SK-N-SH (cell line): ENCODE measurements around the gene CPEB3. TPM values are rescaled to one million over a fixed set of nuclear protein-coding genes. Genes with fewer than 3 reads are reported as not detected.

Experiments used
- CTCF ChIA-PET: fragments of 300-600, 350-600 bp; formaldehyde crosslinking; extraction: SDS; loops from one replicate; lab custom pipeline; 2021; lab: Yijun Ruan, JAX
- POLR2A ChIA-PET: fragments of 350-600 bp; sonication (Branson Sonifier 250); formaldehyde crosslinking; extraction: SDS; loops from one replicate; lab custom pipeline; 2020; ENCODE audit warnings: antibody characterized with exemption, inconsistent platforms; lab: Yijun Ruan, JAX
- DNase-seq: peaks from one replicate; pipeline ENCODE4 v3.0.0; 2012
- H2AFZ ChIP-seq: fragments of 200-600 bp; sonication (generic); 2 replicates; pipeline ENCODE4 v1.8.1; 2016; ENCODE audit warnings: antibody characterized with exemption, mild to moderate bottlenecking, low read depth
- H3F3A ChIP-seq: fragments of 200-600 bp; sonication (generic); replicated peaks from 2 replicates; pipeline ENCODE3; 2016; ENCODE audit warnings: antibody characterized with exemption, mild to moderate bottlenecking; ENCODE audit not compliant: insufficient read depth
- H3K27ac ChIP-seq, 2 experiments: fragments of 200-500 bp in 1 of 2; fragments of 200-600 bp in 1 of 2; sonication (Bioruptor generic) in 1 of 2; sonication (generic), shearing (Covaris generic) in 1 of 2; 2 replicates each; pipeline versions ENCODE4 v1.5.1 to v1.6.1; 2014 to 2016; ENCODE audit warnings: low read depth in 2 of 2, inconsistent platforms in 1 of 2, low read length in 1 of 2, mild to moderate bottlenecking in 1 of 2, mixed read lengths in 1 of 2
- H3K27me3 ChIP-seq: fragments of 200-600 bp; sonication (generic), shearing (Covaris generic); 2 replicates; pipeline ENCODE4 v1.6.1; 2016; ENCODE audit warnings: mixed run types; ENCODE audit not compliant: insufficient read depth
- H3K36me3 ChIP-seq, 2 experiments: fragments of 200-500 bp in 1 of 2; fragments of 200-600 bp in 1 of 2; sonication (Bioruptor generic) in 1 of 2; sonication (generic) in 1 of 2; replicated peaks in 1 of 2; 2 replicates each; pipeline versions ENCODE3 to v1.5.1; 2014 to 2016; ENCODE audit warnings: low read length in 1 of 2, mild to moderate bottlenecking in 1 of 2; ENCODE audit not compliant: insufficient read depth in 2 of 2, control insufficient read depth in 1 of 2
- H3K4me1 ChIP-seq, 2 experiments: fragments of 200-500 bp in 1 of 2; fragments of 200-600 bp in 1 of 2; sonication (Bioruptor generic) in 1 of 2; sonication (generic), shearing (Covaris generic) in 1 of 2; 2 replicates each; pipeline versions ENCODE4 v1.5.1 to v1.6.1; 2014 to 2016; ENCODE audit warnings: low read depth in 1 of 2, low read length in 1 of 2, mixed run types in 1 of 2; ENCODE audit not compliant: insufficient read depth in 2 of 2, control insufficient read depth in 1 of 2
- H3K4me2 ChIP-seq: fragments of 200-600 bp; sonication (generic), shearing (Covaris generic); 2 replicates; pipeline ENCODE4 v1.6.1; 2017; ENCODE audit warnings: mixed run types
- H3K4me3 ChIP-seq, 2 experiments: fragments of 200-500 bp in 1 of 2; fragments of 200-600 bp in 1 of 2; sonication (Bioruptor generic) in 1 of 2; sonication (generic), shearing (Covaris generic) in 1 of 2; 2 replicates each; pipeline versions ENCODE4 v1.5.1 to v1.8.1; 2014 to 2016; ENCODE audit warnings: low read depth in 2 of 2, inconsistent platforms in 1 of 2, low read length in 1 of 2, mild to moderate bottlenecking in 1 of 2, mixed read lengths in 1 of 2, moderate library complexity in 1 of 2
- H3K79me2 ChIP-seq: fragments of 200-600 bp; sonication (generic); 2 replicates; pipeline ENCODE4 v1.8.1; 2017; ENCODE audit warnings: mild to moderate bottlenecking; ENCODE audit not compliant: insufficient read depth
- H3K9ac ChIP-seq: fragments of 200-600 bp; sonication (generic); 2 replicates; pipeline ENCODE4 v1.6.1; 2017; ENCODE audit warnings: mixed run types
- H3K9me2 ChIP-seq: fragments of 200-600 bp; sonication (generic); 2 replicates; pipeline ENCODE4 v1.6.1; 2017; ENCODE audit warnings: mixed run types
- H3K9me3 ChIP-seq: fragments of 200-600 bp; sonication (generic); 2 replicates; pipeline ENCODE4 v1.6.1; 2017; ENCODE audit warnings: mixed run types, mild to moderate bottlenecking, moderate library complexity
- H4K20me1 ChIP-seq: fragments of 200-600 bp; sonication (generic); 2 replicates; pipeline ENCODE4 v1.6.1; 2017; ENCODE audit warnings: mild to moderate bottlenecking, mixed run types; ENCODE audit not compliant: insufficient read depth
- CHD2 ChIP-seq: fragments of 150-350 bp; IDR thresholded peaks from 2 replicates; pipeline ENCODE4 v1.6.1; 2018; ENCODE audit warnings: low read length; ENCODE audit not compliant: partially characterized antibody
- CTCF ChIP-seq: fragments of 200-600 bp; sonication (generic); IDR thresholded peaks from 2 replicates; pipeline ENCODE4 v1.6.1; 2017; ENCODE audit warnings: antibody characterized with exemption, mild to moderate bottlenecking, moderate library complexity
- FOSL2 ChIP-seq: IDR thresholded peaks from 2 replicates; pipeline ENCODE4 v1.4.0; 2012; ENCODE audit warnings: low read depth, mild to moderate bottlenecking, moderate library complexity, borderline replicate concordance
- FOXM1 ChIP-seq: IDR thresholded peaks from 2 replicates; pipeline ENCODE4 v1.4.0; 2012; ENCODE audit warnings: low read depth, mild to moderate bottlenecking
- GATA2 ChIP-seq: sonication (generic); formaldehyde crosslinking; IDR thresholded peaks from 2 replicates; pipeline ENCODE4 v1.5.0; 2020; ENCODE audit warnings: mild to moderate bottlenecking, missing genetic modification reagents
- MAX ChIP-seq: IDR thresholded peaks from 2 replicates; pipeline ENCODE4 v1.4.0; 2012; ENCODE audit warnings: low read depth
- MXI1 ChIP-seq: IDR thresholded peaks from 2 replicates; pipeline ENCODE4 v1.6.1; 2012; ENCODE audit warnings: mild to moderate bottlenecking, low read depth, low read length, improper control_type of control experiment
- PBX3 ChIP-seq: IDR thresholded peaks from 2 replicates; pipeline ENCODE4; 2012
- POLR2AphosphoS5 ChIP-seq: IDR thresholded peaks from 2 replicates; pipeline ENCODE4 v1.6.1; 2012; ENCODE audit warnings: low read depth, low read length
- RAD21 ChIP-seq: IDR thresholded peaks from 2 replicates; pipeline ENCODE4 v1.6.1; 2012; ENCODE audit warnings: mild to moderate bottlenecking, low read length
- RXRA ChIP-seq: IDR thresholded peaks from 2 replicates; pipeline ENCODE4 v1.4.0; 2012; ENCODE audit warnings: low read depth, mild to moderate bottlenecking, borderline replicate concordance
- SMC3 ChIP-seq: IDR thresholded peaks from 2 replicates; pipeline ENCODE4 v1.6.1; 2012; ENCODE audit warnings: low read depth, low read length, improper control_type of control experiment
- TCF12 ChIP-seq: IDR thresholded peaks from 2 replicates; pipeline ENCODE4 v1.4.0; 2012
- WGBS: methylation state at CpG from one replicate; pipeline ENCODE4 v1.1.6; 2017; ENCODE audit warnings: low lambda C conversion rate; 5-methylcytosine and 5-hydroxymethylcytosine counted together
- polyA plus RNA-seq, 3 experiments: library from polyadenylated mRNA; depleted of rRNA; stranded (reverse); fragments of >200 nt; gene quantifications; 2 replicates each; pipeline ENCODE4 v1.2.3, GENCODE V29; 2012
- TF ChIP-seq, protein P1 (sequence below): IDR thresholded peaks from 2 replicates; pipeline ENCODE4 v1.4.0; 2012; ENCODE audit warnings: low read depth, borderline replicate concordance
- TF ChIP-seq, protein P2 (sequence below): IDR thresholded peaks from 2 replicates; pipeline ENCODE4 v1.4.0; 2012; ENCODE audit warnings: low read depth, borderline replicate concordance

Gene CPEB3
- polyA plus RNA-seq, 1 of the 3 experiments (the other 2 are of a cell fraction) = 0.36 TPM

DNA sequence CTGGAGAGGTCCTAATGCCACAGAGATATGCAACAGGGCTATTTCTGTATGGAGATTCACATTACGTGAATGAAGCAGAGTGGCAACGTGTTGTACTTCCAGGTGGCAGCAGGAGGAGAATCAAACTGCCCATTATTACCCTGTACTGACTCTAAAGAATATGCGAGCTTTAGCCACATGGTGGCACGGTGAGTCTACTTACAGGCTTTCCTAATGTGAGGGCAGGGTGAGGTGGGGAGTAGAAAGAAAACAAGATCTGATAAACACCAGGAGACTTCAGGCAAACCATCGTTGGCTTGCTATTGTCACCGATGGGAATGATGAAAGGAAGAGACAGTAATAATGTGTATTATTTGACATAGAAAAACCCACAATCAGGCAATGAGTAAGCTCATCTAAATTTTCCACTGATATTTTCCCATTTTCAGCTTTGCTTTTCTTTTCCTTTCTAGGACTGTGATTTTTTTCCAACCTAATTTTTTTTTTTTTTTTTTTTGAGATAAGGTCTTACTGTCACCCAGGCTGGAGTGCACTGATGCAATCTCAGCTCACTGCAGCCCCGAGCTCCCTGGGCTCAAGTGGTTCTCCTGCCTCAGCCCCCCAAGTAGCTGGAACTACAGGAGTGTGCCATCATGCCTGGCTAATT lies 203.0 kb downstream of the CPEB3 start:
- H3K36me3 ChIP-seq = no peaks in the 10 kb centered on the region
- POLR2A ChIA-PET = no interaction called here
- no peak overlapping the region for H3K9ac ChIP-seq
- H2AFZ ChIP-seq = no peak overlapping the region
- no peaks in the 10 kb centered on the region for H4K20me1 ChIP-seq
- no peak overlapping the region; a peak in 1 of 4 replicates for H3K4me3 ChIP-seq
- H3K27ac ChIP-seq = peak overlapping the region; percentile 40 to 43; a peak in 2 of 4 replicates
- H3F3A ChIP-seq = peaks cover 10% of the 10 kb centered on the region
- CTCF ChIA-PET = interaction anchor here (0.6 to 7.0 kb wide), 38 partner anchors 9 to 590 kb away, joined by 3 to 51 read pairs (median 4); partner anchors contain the start of genes CPEB3, IDE and MARCHF5
- 8% methylated on average over 7 of the region's 7 CpGs for WGBS
- H3K9me2 ChIP-seq = no peaks in the 10 kb centered on the region
- TF ChIP-seq SMC3 (peak; percentile 97), FOSL2 (peak; percentile 26; the same call in 1 of the 2 replicates), GATA2 (CRISPR knock-in tag) (peak; percentile 81), MAX (0 out of 2 replicates have a peak, but pooled peaks have one; percentile 31), MXI1 (0 out of 2 replicates have a peak, but pooled peaks have one; percentile 29), RXRA (no peak), PBX3 (peak; percentile 66), RAD21 (peak; percentile 99), FOXM1 (0 out of 2 replicates have a peak, but pooled peaks have one; percentile 13), CTCF (peak; percentile 88), CHD2 (no peak), TCF12 (peak; percentile 71), POLR2AphosphoS5 (peak; percentile 23; the same call in 1 of the 2 replicates)
- TF ChIP-seq, protein P1, sequence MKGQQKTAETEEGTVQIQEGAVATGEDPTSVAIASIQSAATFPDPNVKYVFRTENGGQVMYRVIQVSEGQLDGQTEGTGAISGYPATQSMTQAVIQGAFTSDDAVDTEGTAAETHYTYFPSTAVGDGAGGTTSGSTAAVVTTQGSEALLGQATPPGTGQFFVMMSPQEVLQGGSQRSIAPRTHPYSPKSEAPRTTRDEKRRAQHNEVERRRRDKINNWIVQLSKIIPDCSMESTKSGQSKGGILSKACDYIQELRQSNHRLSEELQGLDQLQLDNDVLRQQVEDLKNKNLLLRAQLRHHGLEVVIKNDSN = no peak
- TF ChIP-seq, protein P2, sequence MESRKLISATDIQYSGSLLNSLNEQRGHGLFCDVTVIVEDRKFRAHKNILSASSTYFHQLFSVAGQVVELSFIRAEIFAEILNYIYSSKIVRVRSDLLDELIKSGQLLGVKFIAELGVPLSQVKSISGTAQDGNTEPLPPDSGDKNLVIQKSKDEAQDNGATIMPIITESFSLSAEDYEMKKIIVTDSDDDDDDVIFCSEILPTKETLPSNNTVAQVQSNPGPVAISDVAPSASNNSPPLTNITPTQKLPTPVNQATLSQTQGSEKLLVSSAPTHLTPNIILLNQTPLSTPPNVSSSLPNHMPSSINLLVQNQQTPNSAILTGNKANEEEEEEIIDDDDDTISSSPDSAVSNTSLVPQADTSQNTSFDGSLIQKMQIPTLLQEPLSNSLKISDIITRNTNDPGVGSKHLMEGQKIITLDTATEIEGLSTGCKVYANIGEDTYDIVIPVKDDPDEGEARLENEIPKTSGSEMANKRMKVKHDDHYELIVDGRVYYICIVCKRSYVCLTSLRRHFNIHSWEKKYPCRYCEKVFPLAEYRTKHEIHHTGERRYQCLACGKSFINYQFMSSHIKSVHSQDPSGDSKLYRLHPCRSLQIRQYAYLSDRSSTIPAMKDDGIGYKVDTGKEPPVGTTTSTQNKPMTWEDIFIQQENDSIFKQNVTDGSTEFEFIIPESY = no peak
- peaks cover 0 to 2% of the 10 kb centered on the region in 2 experiments; a peak in 2 of 4 replicates for H3K4me1 ChIP-seq
- H3K27me3 ChIP-seq = no peaks in the 10 kb centered on the region
- no peaks in the 10 kb centered on the region for H3K79me2 ChIP-seq
- no peaks in the 10 kb centered on the region for H3K9me3 ChIP-seq
- peak; percentile 76 for DNase-seq
- H3K4me2 ChIP-seq = peak overlapping the region; percentile 25; the same call in 1 of the 2 replicates
